ENCODE measurements around the gene PPP6R1.

PPP6R1 gene

GRCh38 chr19:55232986-55233385 lies 25.8 kb downstream of the PPP6R1 start:
- H3K9me3 ChIP-seq (ENCODE audit: control insufficient read depth in 1 of 2, low read length in 2 of 2) = no peaks in the 10 kb centered on the region
- H3K27ac ChIP-seq (ENCODE audit: low read length) = no peak overlapping the region
- H3K4me1 ChIP-seq (ENCODE audit: control insufficient read depth in 1 of 2, insufficient read depth in 2 of 2, low read length in 2 of 2) = peaks cover 0 to 11% of the 10 kb centered on the region in 2 donors
- no peak overlapping the region for H3K4me3 ChIP-seq (ENCODE audit: low read depth in 1 of 2, low read length in 2 of 2)
- H3K27me3 ChIP-seq (ENCODE audit: low read depth, low read length) = no peaks in the 10 kb centered on the region
- H3K36me3 ChIP-seq (ENCODE audit: control insufficient read depth in 1 of 2, insufficient read depth in 2 of 2, low read length in 2 of 2) = peaks cover 39 to 85% of the 10 kb centered on the region in 2 donors

GRCh38 chr19:55232286-55232602 lies 26.6 kb downstream of the PPP6R1 start:
- peaks cover 0 to 16% of the 10 kb centered on the region in 2 donors for H3K4me1 ChIP-seq (ENCODE audit: control insufficient read depth in 1 of 2, insufficient read depth in 2 of 2, low read length in 2 of 2)
- no peak overlapping the region for H3K4me3 ChIP-seq (ENCODE audit: low read depth in 1 of 2, low read length in 2 of 2)
- H3K36me3 ChIP-seq (ENCODE audit: control insufficient read depth in 1 of 2, insufficient read depth in 2 of 2, low read length in 2 of 2) = peaks cover 32 to 79% of the 10 kb centered on the region in 2 donors
- no peaks in the 10 kb centered on the region for H3K9me3 ChIP-seq (ENCODE audit: control insufficient read depth in 1 of 2, low read length in 2 of 2)
- no peaks in the 10 kb centered on the region for H3K27me3 ChIP-seq (ENCODE audit: low read depth, low read length)
- H3K27ac ChIP-seq (ENCODE audit: low read length) = no peak overlapping the region

DNA sequence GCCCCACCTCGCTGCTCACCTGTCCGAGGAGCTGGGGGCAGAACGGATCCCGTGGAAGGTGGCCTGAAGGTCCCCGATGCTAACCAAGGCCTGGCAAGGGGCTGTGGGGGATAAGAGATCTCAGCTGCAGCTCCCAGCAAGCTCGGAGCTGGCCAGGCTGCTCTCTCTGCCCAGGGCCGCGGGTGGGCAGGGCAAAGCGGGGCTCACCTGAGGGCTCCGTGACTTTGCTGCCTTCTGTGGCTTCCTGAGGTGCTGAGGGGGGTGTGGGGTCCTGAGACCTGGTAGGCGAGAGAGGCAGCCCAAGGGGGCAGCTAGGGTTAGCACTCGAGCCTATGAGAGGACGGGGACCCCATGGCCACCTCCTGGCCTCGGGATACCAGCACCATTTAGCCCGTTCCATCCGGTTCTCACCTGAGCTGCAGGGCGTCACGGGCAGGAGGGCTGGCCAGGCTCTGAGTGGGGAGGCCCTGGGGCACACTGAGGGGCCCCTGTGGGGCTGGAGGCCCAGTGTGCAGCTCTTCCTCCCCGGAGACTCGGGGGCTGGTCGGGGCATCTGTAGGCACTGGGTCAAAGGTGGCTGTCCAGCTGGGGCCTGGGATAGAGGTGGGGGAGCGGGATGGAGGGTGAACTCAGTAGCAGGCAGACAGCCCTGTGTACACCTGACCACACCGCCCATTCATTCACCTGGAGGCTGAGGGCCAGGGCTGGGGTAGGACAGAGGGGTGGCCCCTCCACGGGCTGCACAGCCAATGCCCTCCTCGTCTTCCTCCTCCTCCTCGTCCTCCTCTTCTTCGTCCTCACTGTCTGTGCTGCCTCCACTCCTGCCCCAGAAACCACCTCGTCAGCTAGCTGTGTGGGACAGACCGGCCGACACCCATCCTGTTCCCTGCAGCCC lies 27.2 kb downstream of the PPP6R1 start:
- Histone ChIP-seq H3K4me1 (ENCODE audit: control insufficient read depth in 1 of 2, insufficient read depth in 2 of 2, low read length in 2 of 2) (peaks cover 0 to 16% of the 10 kb centered on the region in 2 donors), H3K9me3 (ENCODE audit: control insufficient read depth in 1 of 2, low read length in 2 of 2) (no peaks in the 10 kb centered on the region), H3K4me3 (ENCODE audit: low read depth in 1 of 2, low read length in 2 of 2) (no peak overlapping the region), H3K27ac (ENCODE audit: low read length) (no peak overlapping the region), H3K36me3 (ENCODE audit: control insufficient read depth in 1 of 2, insufficient read depth in 2 of 2, low read length in 2 of 2) (peaks cover 26 to 79% of the 10 kb centered on the region in 2 donors), H3K27me3 (ENCODE audit: low read depth, low read length) (no peaks in the 10 kb centered on the region)

DNA sequence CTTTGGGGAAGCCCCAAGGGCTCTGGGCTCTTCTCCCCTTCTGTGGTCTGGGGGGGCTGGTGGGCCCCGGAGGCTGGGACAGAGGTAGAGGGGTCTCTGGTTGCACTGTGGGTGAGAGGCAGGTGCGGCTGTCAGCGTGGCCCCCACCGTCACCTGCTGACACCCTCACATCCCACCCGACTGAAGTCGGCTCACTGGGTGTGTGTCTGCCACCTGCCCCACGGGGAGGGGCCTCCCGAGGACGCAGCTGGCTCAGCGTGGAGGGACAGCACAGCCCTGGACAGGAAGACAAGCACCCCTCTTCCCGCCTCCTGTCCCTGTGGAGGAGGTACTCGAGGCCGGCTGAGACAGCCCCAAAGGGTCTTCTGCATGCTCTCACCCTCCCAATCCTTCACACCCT lies 28.0 kb downstream of the PPP6R1 start:
- H3K27ac ChIP-seq (ENCODE audit: low read length) = no peak overlapping the region
- H3K9me3 ChIP-seq (ENCODE audit: control insufficient read depth in 1 of 2, low read length in 2 of 2) = no peaks in the 10 kb centered on the region
- no peaks in the 10 kb centered on the region for H3K27me3 ChIP-seq (ENCODE audit: low read depth, low read length)
- no peak overlapping the region for H3K4me3 ChIP-seq (ENCODE audit: low read depth in 1 of 2, low read length in 2 of 2)
- peaks cover 0 to 16% of the 10 kb centered on the region in 2 donors for H3K4me1 ChIP-seq (ENCODE audit: control insufficient read depth in 1 of 2, insufficient read depth in 2 of 2, low read length in 2 of 2)
- peaks cover 18 to 78% of the 10 kb centered on the region in 2 donors for H3K36me3 ChIP-seq (ENCODE audit: control insufficient read depth in 1 of 2, insufficient read depth in 2 of 2, low read length in 2 of 2)

- Histone ChIP-seq H3K4me3 (ENCODE audit: low read depth in 1 of 2, low read length in 2 of 2) (no peak overlapping the region), H3K36me3 (ENCODE audit: control insufficient read depth in 1 of 2, insufficient read depth in 2 of 2, low read length in 2 of 2) (peaks cover 18 to 78% of the 10 kb centered on the region in 2 donors), H3K27me3 (ENCODE audit: low read depth, low read length) (no peaks in the 10 kb centered on the region), H3K4me1 (ENCODE audit: control insufficient read depth in 1 of 2, insufficient read depth in 2 of 2, low read length in 2 of 2) (peaks cover 0 to 16% of the 10 kb centered on the region in 2 donors), H3K9me3 (ENCODE audit: control insufficient read depth in 1 of 2, low read length in 2 of 2) (no peaks in the 10 kb centered on the region), H3K27ac (ENCODE audit: low read length) (no peak overlapping the region)
These were observed 28.5 kb downstream of the PPP6R1 start for GRCh38 chr19:55230329-55230728.

DNA sequence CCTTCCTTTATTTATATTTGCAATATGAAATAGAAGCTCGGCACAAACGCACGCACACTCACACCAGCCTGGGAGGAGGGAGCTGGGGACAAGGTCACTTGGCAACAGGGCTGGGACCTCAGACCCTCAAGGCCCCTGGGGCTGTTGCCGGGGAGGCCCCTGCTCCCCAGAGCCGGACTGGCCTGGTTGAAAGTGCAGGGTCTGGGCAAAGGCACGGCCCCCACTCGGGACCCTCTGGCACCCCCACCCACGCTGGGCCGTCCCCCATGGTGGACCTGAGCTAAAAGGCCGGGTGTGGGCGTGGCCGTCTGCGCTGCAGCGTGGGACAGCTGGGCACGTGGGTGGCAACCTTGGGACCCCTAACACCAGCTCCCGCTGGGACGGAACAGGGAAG lies 29.0 kb downstream of the PPP6R1 start:
- H3K27ac ChIP-seq (ENCODE audit: low read length) = no peak overlapping the region
- H3K4me1 ChIP-seq (ENCODE audit: control insufficient read depth in 1 of 2, insufficient read depth in 2 of 2, low read length in 2 of 2) = peaks cover 0 to 16% of the 10 kb centered on the region in 2 donors
- peaks cover 13 to 72% of the 10 kb centered on the region in 2 donors for H3K36me3 ChIP-seq (ENCODE audit: control insufficient read depth in 1 of 2, insufficient read depth in 2 of 2, low read length in 2 of 2)

GRCh38 chr19:55229145-55229788 lies 29.6 kb downstream of the PPP6R1 start:
- peaks cover 9 to 67% of the 10 kb centered on the region in 2 donors for H3K36me3 ChIP-seq (ENCODE audit: control insufficient read depth in 1 of 2, insufficient read depth in 2 of 2, low read length in 2 of 2)
- H3K27me3 ChIP-seq (ENCODE audit: low read depth, low read length) = no peaks in the 10 kb centered on the region
- H3K27ac ChIP-seq (ENCODE audit: low read length) = no peak overlapping the region
- H3K4me3 ChIP-seq (ENCODE audit: low read depth in 1 of 2, low read length in 2 of 2) = no peak overlapping the region
- peaks cover 0 to 16% of the 10 kb centered on the region in 2 donors for H3K4me1 ChIP-seq (ENCODE audit: control insufficient read depth in 1 of 2, insufficient read depth in 2 of 2, low read length in 2 of 2)
- H3K9me3 ChIP-seq (ENCODE audit: control insufficient read depth in 1 of 2, low read length in 2 of 2) = no peaks in the 10 kb centered on the region

More for the DNA sequence above, 29.0 kb downstream of the PPP6R1 start:
- no peaks in the 10 kb centered on the region for H3K27me3 ChIP-seq (ENCODE audit: low read depth, low read length)
- H3K4me3 ChIP-seq (ENCODE audit: low read depth in 1 of 2, low read length in 2 of 2) = no peak overlapping the region
- no peaks in the 10 kb centered on the region for H3K9me3 ChIP-seq (ENCODE audit: control insufficient read depth in 1 of 2, low read length in 2 of 2)

GRCh38 chr19:55228403-55229031 lies 30.3 kb downstream of the PPP6R1 start, which contains the start of gene TMEM86B:
TSS of gene TMEM86B (minus strand) at chr19:55228763. CDS start at chr19:55228741, 22 bp downstream.
- Histone ChIP-seq H3K36me3 (ENCODE audit: control insufficient read depth in 1 of 2, insufficient read depth in 2 of 2, low read length in 2 of 2) (peaks cover 6 to 68% of the 10 kb centered on the region in 2 donors), H3K27me3 (ENCODE audit: low read depth, low read length) (no peaks in the 10 kb centered on the region), H3K27ac (ENCODE audit: low read length) (no peak within 1 kb of the TSS), H3K9me3 (ENCODE audit: control insufficient read depth in 1 of 2, low read length in 2 of 2) (no peaks in the 10 kb centered on the region), H3K4me3 (ENCODE audit: low read depth in 1 of 2, low read length in 2 of 2) (no peak within 1 kb of the TSS), H3K4me1 (ENCODE audit: control insufficient read depth in 1 of 2, insufficient read depth in 2 of 2, low read length in 2 of 2) (peaks cover 0 to 16% of the 10 kb centered on the region in 2 donors)

GRCh38 chr19:55228015-55228391 lies 30.8 kb downstream of the PPP6R1 start:
- H3K27ac ChIP-seq (ENCODE audit: low read length) = no peak overlapping the region

DNA sequence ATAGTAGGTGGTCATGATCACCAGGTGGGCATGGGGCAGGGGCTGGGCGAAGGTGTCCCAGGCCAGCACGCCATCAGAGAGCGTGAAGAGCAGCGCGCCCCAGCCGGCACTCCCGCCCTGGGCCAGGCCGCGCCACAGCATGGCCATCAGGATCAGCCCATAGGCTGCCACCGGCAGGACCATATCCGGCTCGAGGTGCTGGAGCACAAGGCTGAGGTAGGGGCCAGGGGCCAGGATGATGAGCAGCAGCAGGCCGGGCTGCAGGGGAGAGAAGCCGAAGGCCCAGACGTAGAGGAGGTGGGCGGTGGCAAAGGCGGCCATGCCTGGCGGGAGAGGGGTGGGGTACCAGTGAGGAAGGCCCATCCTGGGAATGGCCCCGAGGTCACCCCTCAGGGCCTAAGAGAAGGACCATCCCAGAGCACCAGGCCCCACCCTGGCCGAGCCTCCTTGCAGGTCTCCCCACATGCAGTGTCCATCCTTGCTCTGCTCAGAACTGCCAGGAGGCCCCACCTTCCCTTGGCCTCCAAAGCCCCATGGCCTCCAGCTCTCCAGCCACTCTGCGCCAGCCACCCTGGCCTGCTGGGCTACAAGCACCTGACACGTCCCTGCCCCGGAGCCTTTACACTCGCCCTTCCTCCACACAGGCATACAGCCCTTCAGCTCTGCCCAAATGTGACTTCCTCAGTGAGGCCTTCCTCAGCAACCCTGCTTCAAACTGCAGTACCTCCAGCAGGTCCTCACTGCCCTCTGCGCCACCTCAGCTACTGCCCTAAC lies 31.4 kb downstream of the PPP6R1 start:
- Histone ChIP-seq H3K4me1 (ENCODE audit: control insufficient read depth in 1 of 2, insufficient read depth in 2 of 2, low read length in 2 of 2) (peaks cover 0 to 16% of the 10 kb centered on the region in 2 donors), H3K9me3 (ENCODE audit: control insufficient read depth in 1 of 2, low read length in 2 of 2) (no peaks in the 10 kb centered on the region), H3K27me3 (ENCODE audit: low read depth, low read length) (no peaks in the 10 kb centered on the region), H3K4me3 (ENCODE audit: low read depth in 1 of 2, low read length in 2 of 2) (no peak overlapping the region), H3K27ac (ENCODE audit: low read length) (no peak overlapping the region), H3K36me3 (ENCODE audit: control insufficient read depth in 1 of 2, insufficient read depth in 2 of 2, low read length in 2 of 2) (peaks cover 10 to 61% of the 10 kb centered on the region in 2 donors)

More at GRCh38 chr19:55228015-55228391, 30.8 kb downstream of the PPP6R1 start:
- peaks cover 10 to 66% of the 10 kb centered on the region in 2 donors for H3K36me3 ChIP-seq (ENCODE audit: control insufficient read depth in 1 of 2, insufficient read depth in 2 of 2, low read length in 2 of 2)
- no peaks in the 10 kb centered on the region for H3K9me3 ChIP-seq (ENCODE audit: control insufficient read depth in 1 of 2, low read length in 2 of 2)
- peaks cover 0 to 16% of the 10 kb centered on the region in 2 donors for H3K4me1 ChIP-seq (ENCODE audit: control insufficient read depth in 1 of 2, insufficient read depth in 2 of 2, low read length in 2 of 2)
- H3K4me3 ChIP-seq (ENCODE audit: low read depth in 1 of 2, low read length in 2 of 2) = no peak overlapping the region
- no peaks in the 10 kb centered on the region for H3K27me3 ChIP-seq (ENCODE audit: low read depth, low read length)
